Esophagus squamous epithelium (tissue), 5 donors: ENCODE results near the gene ALDH1A2. TPM values are rescaled to one million over a fixed set of nuclear protein-coding genes. Genes with fewer than 3 reads are reported as not detected.

Source experiments
- DNase-seq: peaks from one replicate; lab custom pipeline; 2025; lab: John Stamatoyannopoulos, UW
- H3K27ac ChIP-seq, 4 donors: fragments of 200-600 bp; sonication (generic); one replicate each; pipeline ENCODE4 v1.5.1; 2016 to 2019; ENCODE audit warnings: mild to moderate bottlenecking in 1 of 4
- H3K27me3 ChIP-seq, 4 donors: fragments of 200-600 bp; sonication (generic); 1 replicate in 3 of 4; 2 replicates in 1 of 4; pipeline versions ENCODE4 v1.5.1 to v1.6.0; 2017 to 2021; ENCODE audit warnings: antibody characterized with exemption in 1 of 4
- H3K36me3 ChIP-seq, 3 donors: fragments of 200-600 bp; sonication (generic); one replicate each; pipeline ENCODE4 v1.5.1; 2016 to 2019
- H3K4me1 ChIP-seq, 3 donors: fragments of 200-600 bp; sonication (generic); one replicate each; pipeline ENCODE4 v1.5.1; 2017 to 2019
- H3K4me3 ChIP-seq, 4 donors: fragments of 200-600 bp; sonication (generic); 1 replicate in 3 of 4; 2 replicates in 1 of 4; pipeline ENCODE4 v1.5.1; 2016 to 2019; ENCODE audit warnings: mild to moderate bottlenecking in 2 of 4, moderate library complexity in 1 of 4
- H3K9me3 ChIP-seq, 3 donors: fragments of 200-600 bp; sonication (generic); one replicate each; pipeline ENCODE4 v1.5.1; 2016 to 2019
- POLR2A ChIP-seq, 4 donors: fragments of 450-650 bp; IDR thresholded peaks; one replicate each; pipeline ENCODE4 v1.6.1; 2017; ENCODE audit warnings: antibody characterized with exemption in 4 of 4, mild to moderate bottlenecking in 4 of 4, moderate library complexity in 3 of 4
- WGBS, 2 donors: methylation state at CpG; one replicate each; pipeline ENCODE4 v1.1.5; 2018; 5-methylcytosine and 5-hydroxymethylcytosine counted together
- intact Hi-C: fragments of 100-400 bp; cut with DNase I; formaldehyde crosslinking; loops from one replicate; pipeline ENCODE4 v1.15.0; 2022
- total RNA-seq, 4 donors: library from RNA; depleted of rRNA; stranded (reverse); fragments of >200 nt; gene quantifications; one replicate each; pipeline ENCODE4 v1.1.0, GENCODE V29; 2016
- TF ChIP-seq, protein P1 (sequence below), 6 experiments: fragments of 450-650 bp in 4 of 6; fragments of 200-600 bp in 2 of 6; sonication (generic) in 2 of 6; IDR thresholded peaks; one replicate each; pipeline ENCODE4 v1.5.1; 2016 to 2019; ENCODE audit warnings: antibody characterized with exemption in 6 of 6, mild to moderate bottlenecking in 4 of 6, moderate library complexity in 4 of 6
- donor health status: DM: yes; HTN: yes; CAD: no.

Gene ALDH1A2
- total RNA-seq, 4 donors from 2014 or later, result 0.19 to 3.4 (median 0.55) TPM

DNA sequence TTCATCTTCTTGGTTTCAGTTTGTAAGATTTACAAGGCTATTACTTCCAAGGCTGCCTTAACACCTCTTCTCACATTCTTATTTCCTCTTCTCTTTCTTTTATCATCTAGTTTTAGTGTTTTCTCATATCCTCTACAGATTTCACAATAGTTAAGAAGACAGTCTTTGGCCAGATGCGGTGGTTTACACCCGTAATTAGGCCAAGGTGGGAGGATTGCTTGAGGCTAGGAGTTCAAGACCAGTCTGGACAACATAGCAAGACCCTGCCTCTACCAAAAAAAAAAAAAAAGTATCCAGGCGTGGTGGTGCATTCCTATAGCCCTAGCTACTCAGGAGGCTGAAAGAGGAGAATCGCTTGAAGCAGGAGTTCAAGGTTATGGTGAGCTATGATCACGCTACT, 3.5 kb upstream of the ALDH1A2 start:
- Histone ChIP-seq H3K27me3 (peaks cover 9 to 76% (median 12%) of the 10 kb centered on the region in 4 donors), H3K4me3 (no peak overlapping the region), H3K36me3 (no peaks in the 10 kb centered on the region), H3K9me3 (no peaks in the 10 kb centered on the region), H3K4me1 (peaks cover 7 to 19% (median 8%) of the 10 kb centered on the region in 3 donors), H3K27ac (no peak overlapping the region)
- 78 to 93% methylated on average over 5 of the region's 5 CpGs for WGBS, 2 donors
- no peak for DNase-seq
- TF ChIP-seq, protein P1, sequence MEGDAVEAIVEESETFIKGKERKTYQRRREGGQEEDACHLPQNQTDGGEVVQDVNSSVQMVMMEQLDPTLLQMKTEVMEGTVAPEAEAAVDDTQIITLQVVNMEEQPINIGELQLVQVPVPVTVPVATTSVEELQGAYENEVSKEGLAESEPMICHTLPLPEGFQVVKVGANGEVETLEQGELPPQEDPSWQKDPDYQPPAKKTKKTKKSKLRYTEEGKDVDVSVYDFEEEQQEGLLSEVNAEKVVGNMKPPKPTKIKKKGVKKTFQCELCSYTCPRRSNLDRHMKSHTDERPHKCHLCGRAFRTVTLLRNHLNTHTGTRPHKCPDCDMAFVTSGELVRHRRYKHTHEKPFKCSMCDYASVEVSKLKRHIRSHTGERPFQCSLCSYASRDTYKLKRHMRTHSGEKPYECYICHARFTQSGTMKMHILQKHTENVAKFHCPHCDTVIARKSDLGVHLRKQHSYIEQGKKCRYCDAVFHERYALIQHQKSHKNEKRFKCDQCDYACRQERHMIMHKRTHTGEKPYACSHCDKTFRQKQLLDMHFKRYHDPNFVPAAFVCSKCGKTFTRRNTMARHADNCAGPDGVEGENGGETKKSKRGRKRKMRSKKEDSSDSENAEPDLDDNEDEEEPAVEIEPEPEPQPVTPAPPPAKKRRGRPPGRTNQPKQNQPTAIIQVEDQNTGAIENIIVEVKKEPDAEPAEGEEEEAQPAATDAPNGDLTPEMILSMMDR (IDR thresholded peaks at IDR 0.05), result no peak
- intact Hi-C loops, result loop anchor here (5.0 to 10.0 kb wide), 2 partner anchors 202 to 324 kb away; no protein-coding TSS in a partner anchor

DNA sequence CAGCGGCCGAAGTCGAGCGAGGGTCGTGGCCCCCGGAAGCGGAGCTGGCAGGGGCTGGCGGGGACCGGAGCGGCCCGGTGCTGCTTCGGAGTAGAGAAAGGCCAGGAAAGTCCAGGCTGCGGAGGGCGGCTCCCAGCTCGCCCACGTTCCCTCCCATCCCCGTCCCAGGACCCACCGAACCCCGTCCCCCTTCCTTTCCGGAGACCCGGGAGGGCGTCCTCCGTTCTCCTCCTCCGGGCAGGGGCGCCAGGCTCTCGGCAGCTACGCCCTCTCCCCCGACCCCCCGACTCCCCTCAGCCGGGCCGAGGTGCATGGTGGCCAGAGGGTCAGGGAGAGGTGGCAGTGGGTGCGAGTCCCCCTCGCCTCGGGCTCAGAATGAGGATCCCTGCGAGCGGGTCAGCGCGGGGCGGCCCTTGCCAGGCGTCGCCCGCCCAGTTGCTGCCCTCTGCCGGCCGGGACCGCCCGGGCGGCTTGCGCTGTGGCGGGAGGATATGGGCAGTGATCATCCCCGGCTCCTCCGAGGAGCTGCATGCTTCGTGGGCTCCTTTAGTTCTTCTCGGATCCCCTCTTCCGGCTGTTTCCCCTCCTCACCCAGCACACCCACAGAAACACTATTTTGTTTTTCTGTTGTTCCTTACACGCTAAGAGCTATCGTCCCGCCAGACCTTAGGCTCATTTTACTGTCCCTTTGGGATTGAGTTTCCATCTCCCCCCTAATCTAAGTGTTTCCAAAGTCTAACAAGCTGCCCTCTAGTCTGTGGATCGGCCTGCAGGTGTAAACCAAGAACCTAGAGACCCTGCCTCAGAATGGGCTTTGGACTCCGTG, 744 bp upstream of the ALDH1A2 start:
- peak overlapping the region in 1 of 4 donors; percentile 4 for H3K27ac ChIP-seq
- intact Hi-C loops, result loop anchor here (5.0 to 10.0 kb wide), 2 partner anchors 199 to 321 kb away; no protein-coding TSS in a partner anchor
- WGBS, 2 donors, result 28 to 30% methylated on average over 11 to 13 of the region's 59 CpGs
- peak overlapping the region; percentile 24 to 64 (median 48) for H3K4me3 ChIP-seq
- peaks cover 7 to 19% (median 8%) of the 10 kb centered on the region in 3 donors for H3K4me1 ChIP-seq
- DNase-seq, result no peak
- no peak for TF ChIP-seq POLR2A (IDR thresholded peaks at IDR 0.05)
- TF ChIP-seq, protein P1 (IDR thresholded peaks at IDR 0.05), result peak; percentile 37 to 80 (median 68)
- peaks cover 12 to 81% (median 18%) of the 10 kb centered on the region in 4 donors for H3K27me3 ChIP-seq
- H3K36me3 ChIP-seq, result no peaks in the 10 kb centered on the region
- H3K9me3 ChIP-seq, result no peaks in the 10 kb centered on the region

DNA sequence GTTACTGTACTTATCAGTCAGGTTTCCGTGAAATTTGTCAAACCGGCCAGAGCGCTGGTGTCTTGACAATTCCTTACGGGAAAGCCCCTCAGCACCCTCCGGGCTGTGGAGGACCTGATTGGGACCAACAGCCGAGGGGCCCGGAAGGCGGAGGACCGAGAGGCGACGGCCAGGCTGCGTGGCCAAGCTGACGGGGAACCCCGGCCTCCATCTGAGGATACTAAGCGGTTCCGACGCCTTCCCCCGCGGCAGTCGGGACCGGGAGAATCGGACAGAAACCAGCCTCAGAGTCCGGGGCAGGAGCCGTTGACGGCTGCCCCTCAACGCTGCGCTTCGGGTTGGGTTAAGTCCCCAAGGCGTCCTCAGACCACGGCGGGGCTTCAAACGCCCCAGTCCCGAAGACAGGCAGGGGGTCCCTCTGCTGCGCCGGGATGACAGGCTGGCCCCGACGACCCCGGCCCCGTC, 499 bp downstream of the ALDH1A2 start:
- Histone ChIP-seq H3K9me3 (no peaks in the 10 kb centered on the region), H3K4me3 (peak overlapping the region in 3 of 4 donors; percentile 17 to 64 (median 52)), H3K4me1 (peaks cover 7 to 19% (median 8%) of the 10 kb centered on the region in 3 donors), H3K36me3 (no peaks in the 10 kb centered on the region), H3K27me3 (peaks cover 12 to 93% (median 18%) of the 10 kb centered on the region in 4 donors), H3K27ac (peak overlapping the region in 2 of 4 donors; percentile 11 to 29)
- intact Hi-C loops, result loop anchor here (5.0 to 10.0 kb wide), 2 partner anchors 198 to 320 kb away; no protein-coding TSS in a partner anchor
- TF ChIP-seq, protein P1 (IDR thresholded peaks at IDR 0.05), result no peak
- no peak for TF ChIP-seq POLR2A (IDR thresholded peaks at IDR 0.05)
- no peak for DNase-seq
- 17 to 22% methylated on average over 1 to 8 of the region's 39 CpGs for WGBS, 2 donors

DNA sequence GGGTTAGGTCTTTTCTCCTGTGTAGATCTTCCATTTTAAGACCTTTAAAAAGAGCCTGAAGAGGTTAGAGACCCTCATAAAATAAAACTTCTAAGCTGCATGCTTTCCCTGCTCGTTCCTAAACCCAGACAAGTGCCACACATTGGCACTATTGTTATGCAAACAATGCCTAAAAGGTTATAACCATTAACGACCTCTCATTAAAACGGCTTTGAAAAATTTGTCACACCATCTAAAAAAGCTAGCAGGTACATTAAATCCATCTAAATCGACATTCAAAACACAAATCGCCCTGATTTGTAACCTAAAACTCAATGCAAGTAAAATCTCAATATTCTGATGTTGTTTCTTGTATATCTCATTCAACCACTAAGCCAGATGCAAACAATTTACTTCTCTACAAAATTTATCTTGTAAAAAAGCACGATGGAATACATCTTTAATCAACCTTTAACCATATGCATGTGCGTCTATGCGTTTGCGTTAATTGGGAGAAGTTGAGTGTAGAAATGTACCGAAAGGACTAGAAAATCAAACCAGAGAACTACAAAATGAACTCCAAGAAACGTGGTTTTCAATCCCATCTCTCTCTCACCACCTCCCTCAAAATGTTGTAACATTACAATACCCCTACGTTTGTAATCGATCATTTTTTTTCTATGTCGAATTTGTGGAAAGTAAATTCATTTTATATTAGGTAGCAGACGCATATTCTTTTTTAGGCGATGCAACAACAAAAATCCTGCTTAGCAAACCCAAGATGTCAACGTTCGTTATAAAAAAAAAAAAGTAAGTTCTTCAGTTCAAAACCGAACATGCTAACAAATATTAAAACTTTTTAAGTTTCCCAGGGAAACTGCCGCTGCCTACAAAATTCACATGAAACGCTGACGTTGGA, 1.2 kb downstream of the ALDH1A2 start:
- no peak for DNase-seq
- no peaks in the 10 kb centered on the region for H3K9me3 ChIP-seq
- WGBS, 2 donors, result 32 to 33% methylated on average over 22 of the region's 22 CpGs
- peak overlapping the region in 2 of 4 donors; percentile 52 to 64 for H3K4me3 ChIP-seq
- intact Hi-C loops, result loop anchor here (10.0 kb wide), 1 partner anchor 320 kb away; no protein-coding TSS in a partner anchor
- H3K27me3 ChIP-seq, result peaks cover 12 to 98% (median 18%) of the 10 kb centered on the region in 4 donors
- H3K36me3 ChIP-seq, result no peaks in the 10 kb centered on the region
- peaks cover 7 to 19% (median 8%) of the 10 kb centered on the region in 3 donors for H3K4me1 ChIP-seq
- TF ChIP-seq, protein P1 (IDR thresholded peaks at IDR 0.05), result no peak
- no peak for TF ChIP-seq POLR2A (IDR thresholded peaks at IDR 0.05)
- H3K27ac ChIP-seq, result no peak overlapping the region
